KMS-11 (cell line): ENCODE results near the gene TBC1D9.

Experiments
- H2AFZ ChIP-seq: fragments of 200-600 bp; sonication (generic); 2 replicates; pipeline ENCODE4 v1.6.1; 2016; ENCODE audit warnings: antibody characterized with exemption, mixed run types, low read depth
- H3K27ac ChIP-seq: fragments of 200-600 bp; sonication (generic); 2 replicates; pipeline ENCODE4 v1.6.1; 2016; ENCODE audit warnings: mild to moderate bottlenecking, mixed run types
- H3K27me3 ChIP-seq: fragments of 200-600 bp; sonication (generic); 2 replicates; pipeline ENCODE4 v1.6.1; 2017; ENCODE audit warnings: mild to moderate bottlenecking, low read depth, mixed run types, moderate library complexity; ENCODE audit not compliant: insufficient read depth
- H3K36me3 ChIP-seq: fragments of 200-600 bp; sonication (generic); 2 replicates; pipeline ENCODE4 v1.6.1; 2017; ENCODE audit warnings: mild to moderate bottlenecking, mixed run types; ENCODE audit not compliant: insufficient read depth
- H3K4me1 ChIP-seq: fragments of 200-600 bp; sonication (generic); 2 replicates; pipeline ENCODE4 v1.6.1; 2016; ENCODE audit warnings: mild to moderate bottlenecking, low read depth, mixed run types; ENCODE audit not compliant: poor library complexity, severe bottlenecking
- H3K4me2 ChIP-seq: fragments of 200-600 bp; sonication (generic); 2 replicates; pipeline ENCODE4 v1.7.0; 2016; ENCODE audit warnings: mild to moderate bottlenecking, mixed run types
- H3K4me3 ChIP-seq: fragments of 200-600 bp; sonication (generic); IDR thresholded peaks from 2 replicates; pipeline ENCODE4 v1.6.1; 2017; ENCODE audit warnings: low read depth, low read length, mixed read lengths; ENCODE audit not compliant: insufficient read depth
- H3K79me2 ChIP-seq: fragments of 200-600 bp; sonication (generic); 2 replicates; pipeline ENCODE4 v1.6.1; 2016; ENCODE audit warnings: low read depth, mixed run types; ENCODE audit not compliant: insufficient read depth
- H3K9ac ChIP-seq: fragments of 200-600 bp; sonication (generic); 2 replicates; pipeline ENCODE4 v1.6.1; 2016; ENCODE audit warnings: mild to moderate bottlenecking, mixed run types
- H4K20me1 ChIP-seq: fragments of 200-600 bp; sonication (generic); 2 replicates; pipeline ENCODE4 v1.6.1; 2016; ENCODE audit warnings: mild to moderate bottlenecking, mixed run types; ENCODE audit not compliant: insufficient read depth
- CTCF ChIP-seq: fragments of 200-600 bp; sonication (generic); conservative IDR thresholded peaks from 2 replicates; pipeline ENCODE4 v1.6.1; 2017; ENCODE audit warnings: low read depth, mild to moderate bottlenecking, antibody characterized with exemption, low read length, moderate library complexity, mixed read lengths

Gene TBC1D9

GRCh38 chr4:140654495-140654814, 101.7 kb downstream of the TBC1D9 start:
- H3K36me3 ChIP-seq, result no peaks in the 10 kb centered on the region
- no peak overlapping the region for H3K27ac ChIP-seq
- H2AFZ ChIP-seq, result no peak overlapping the region
- H4K20me1 ChIP-seq, result no peaks in the 10 kb centered on the region
- no peak for TF ChIP-seq CTCF
- no peak overlapping the region for H3K4me2 ChIP-seq
- no peaks in the 10 kb centered on the region for H3K4me1 ChIP-seq
- H3K79me2 ChIP-seq, result no peaks in the 10 kb centered on the region
- H3K4me3 ChIP-seq, result no peak overlapping the region
- no peaks in the 10 kb centered on the region for H3K27me3 ChIP-seq
- no peak overlapping the region for H3K9ac ChIP-seq

GRCh38 chr4:140653718-140654494, 102.3 kb downstream of the TBC1D9 start:
- Histone ChIP-seq H3K79me2 (no peaks in the 10 kb centered on the region), H4K20me1 (no peaks in the 10 kb centered on the region), H3K9ac (no peak overlapping the region), H3K27ac (no peak overlapping the region), H3K4me3 (no peak overlapping the region), H3K4me2 (no peak overlapping the region), H2AFZ (no peak overlapping the region), H3K36me3 (no peaks in the 10 kb centered on the region), H3K27me3 (no peaks in the 10 kb centered on the region), H3K4me1 (no peaks in the 10 kb centered on the region)
- TF ChIP-seq CTCF, result no peak

- Histone ChIP-seq H3K4me1 (no peaks in the 10 kb centered on the region), H3K79me2 (no peaks in the 10 kb centered on the region), H3K27ac (no peak overlapping the region), H3K36me3 (no peaks in the 10 kb centered on the region), H3K9ac (no peak overlapping the region), H3K4me2 (no peak overlapping the region), H4K20me1 (no peaks in the 10 kb centered on the region), H3K27me3 (no peaks in the 10 kb centered on the region), H3K4me3 (no peak overlapping the region), H2AFZ (no peak overlapping the region)
- no peak for TF ChIP-seq CTCF
These were observed 103.6 kb downstream of the TBC1D9 start for GRCh38 chr4:140652601-140653000.

GRCh38 chr4:140648716-140649308, 107.4 kb downstream of the TBC1D9 start:
- no peaks in the 10 kb centered on the region for H3K36me3 ChIP-seq
- H3K4me3 ChIP-seq, result no peak overlapping the region
- H2AFZ ChIP-seq, result no peak overlapping the region

More at GRCh38 chr4:140648716-140649308, 107.4 kb downstream of the TBC1D9 start:
- Histone ChIP-seq H4K20me1 (no peaks in the 10 kb centered on the region), H3K4me2 (no peak overlapping the region), H3K27ac (no peak overlapping the region), H3K4me1 (no peaks in the 10 kb centered on the region), H3K9ac (no peak overlapping the region), H3K27me3 (no peaks in the 10 kb centered on the region), H3K79me2 (no peaks in the 10 kb centered on the region)
- TF ChIP-seq CTCF, result no peak
